CD4-positive, alpha-beta T cell treated with Interferon gamma for 1 hour (primary cell): ENCODE results near the gene DNM3.
"Not testable (repeated sequence)": the region's sequence is repeated elsewhere in the genome, so short reads cannot be mapped to it uniquely, and the experiment has no call there.

Experiments used
- DNase-seq: peaks from one replicate; pipeline ENCODE4 v3.0.0-alpha.2; 2020

Gene DNM3

GRCh38 chr1:172405912-172406311 lies 564.6 kb downstream of the DNM3 start:
- no peak for DNase-seq

DNA sequence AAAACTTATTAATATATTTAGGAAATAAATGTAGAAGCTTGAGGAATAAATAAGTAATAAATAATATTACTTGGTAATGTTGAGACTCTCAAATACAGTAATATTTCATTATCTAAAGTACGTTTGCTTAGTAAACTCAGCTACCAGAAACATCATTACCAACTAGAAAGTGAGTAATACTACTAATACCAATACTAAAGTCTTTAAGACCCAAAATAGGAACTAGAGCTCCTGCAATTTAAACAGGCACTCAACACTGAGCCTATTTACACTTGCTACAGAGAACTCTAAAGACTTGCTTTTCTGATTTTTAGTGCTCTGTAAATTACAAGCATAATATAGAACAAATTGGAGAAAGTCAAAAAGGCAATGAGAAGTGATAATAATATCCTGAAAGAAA lies 565.7 kb downstream of the DNM3 start:
- DNase-seq, result no peak

DNA sequence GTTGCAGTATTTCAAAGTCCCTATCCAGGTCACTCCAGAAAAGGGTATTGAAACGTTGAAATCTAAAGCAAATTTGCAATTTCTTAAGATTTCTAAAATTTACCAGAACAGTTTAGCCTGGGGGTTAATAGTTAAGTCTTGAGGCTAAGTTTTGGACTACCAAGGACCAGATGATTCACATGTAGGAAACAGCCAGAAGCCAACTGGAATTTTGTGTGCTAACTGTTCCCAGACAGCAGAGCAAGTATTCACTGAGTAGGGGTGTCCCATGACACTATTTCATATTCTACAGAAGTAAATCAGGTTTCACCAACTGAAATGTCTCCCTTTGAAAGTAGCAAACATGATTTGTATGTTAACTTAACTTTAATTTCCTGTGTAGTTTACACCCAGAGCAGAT lies 567.7 kb downstream of the DNM3 start:
- DNase-seq, result no peak

- DNase-seq, result no peak
These were observed 568.7 kb downstream of the DNM3 start for GRCh38 chr1:172410027-172410426.

- no peak for DNase-seq
These were observed 570.6 kb downstream of the DNM3 start for GRCh38 chr1:172411791-172412338.

DNA sequence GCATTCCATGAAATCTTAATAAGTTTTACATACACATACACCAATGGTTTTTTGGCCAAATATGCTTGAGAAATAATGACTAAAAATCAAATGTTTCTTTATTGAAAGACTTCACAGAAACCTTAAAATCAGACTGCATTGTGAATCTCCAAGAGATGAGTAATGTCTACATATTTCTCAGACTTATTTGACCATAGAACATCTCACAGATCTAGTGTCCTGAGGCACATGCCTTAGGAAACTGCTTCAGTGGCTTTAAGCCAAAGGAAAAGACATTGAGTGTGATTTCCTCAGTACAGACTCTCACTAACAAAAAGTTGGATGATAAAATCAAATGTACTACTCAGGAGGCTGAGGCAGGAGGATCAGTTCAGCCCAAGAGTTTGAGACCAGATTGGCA lies 573.0 kb downstream of the DNM3 start:
- no peak for DNase-seq

DNA sequence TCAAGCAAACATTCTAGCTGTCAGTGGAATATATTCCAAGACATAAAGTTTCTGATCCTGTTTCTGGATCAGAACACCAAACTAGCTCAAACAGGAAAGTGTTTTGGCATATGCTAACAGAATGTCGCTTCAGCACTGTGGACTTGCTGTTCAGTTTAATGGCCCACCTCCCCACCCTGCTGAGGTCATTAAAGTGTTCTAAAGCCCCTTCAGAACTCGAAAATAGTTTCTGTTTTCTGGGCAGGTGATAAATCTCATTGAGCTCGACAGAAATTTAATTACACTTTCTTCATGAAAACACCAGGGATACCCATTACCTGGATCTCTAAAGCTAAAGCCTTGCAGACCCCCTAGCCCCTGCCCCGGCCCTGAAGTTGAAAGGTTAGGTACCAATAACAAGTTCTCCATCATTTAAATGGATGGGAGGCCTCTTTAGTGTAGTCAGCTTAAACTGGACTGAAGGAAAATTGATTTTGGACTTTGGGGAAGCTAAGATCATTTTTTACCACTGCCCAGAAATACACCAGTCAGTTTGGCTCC lies 575.3 kb downstream of the DNM3 start:
- no peak for DNase-seq

GRCh38 chr1:172417557-172417956 lies 576.3 kb downstream of the DNM3 start:
- DNase-seq, result no peak

GRCh38 chr1:172420385-172420784 lies 579.1 kb downstream of the DNM3 start, which contains the start of gene C1orf105:
TSS of gene C1orf105 (plus strand) at chr1:172420685. CDS start at chr1:172420886, 201 bp downstream.
- DNase-seq, result no peak

GRCh38 chr1:172421974-172422604 lies 580.8 kb downstream of the DNM3 start:
- DNase-seq, result no peak

- no peak for DNase-seq
These were observed 582.0 kb downstream of the DNM3 start for GRCh38 chr1:172423336-172423735.

DNA sequence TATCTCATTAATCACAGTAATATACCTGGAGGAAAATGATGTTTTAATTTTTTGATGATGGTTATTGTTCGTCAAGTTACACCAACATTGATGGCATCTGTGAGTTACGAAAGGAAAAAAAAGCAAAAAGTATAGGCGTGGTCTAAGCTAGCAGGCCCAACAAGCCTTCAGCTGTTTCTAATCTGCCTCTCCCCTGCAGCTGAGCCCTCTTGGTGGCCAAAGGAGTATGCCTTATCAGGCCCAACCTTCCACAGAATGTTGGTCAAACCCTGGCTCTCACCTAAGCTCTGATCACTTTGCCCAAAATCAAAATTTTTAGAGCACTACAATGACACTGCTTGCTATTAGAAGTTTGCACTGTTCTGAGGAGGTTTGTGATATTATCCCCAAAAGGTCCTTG lies 584.0 kb downstream of the DNM3 start:
- no peak for DNase-seq

DNA sequence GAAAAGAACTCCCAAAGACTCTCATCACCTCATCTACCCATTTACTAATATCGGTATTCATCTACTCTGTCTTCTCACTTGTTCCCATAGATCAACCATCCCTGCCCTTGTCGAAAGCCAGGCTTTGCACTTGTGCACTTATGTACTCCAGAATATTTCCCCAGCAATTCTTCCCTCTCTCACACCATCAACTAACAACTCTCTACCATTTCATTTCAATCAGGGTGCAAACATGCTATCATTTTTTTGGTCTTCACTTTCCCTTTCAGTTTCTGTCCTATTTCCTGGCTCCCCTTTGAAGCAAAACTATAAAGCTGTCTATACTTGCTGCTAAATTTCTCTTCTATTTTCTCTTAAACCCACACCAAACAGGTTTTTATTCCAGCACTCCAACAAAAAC lies 585.9 kb downstream of the DNM3 start:
- DNase-seq, result no peak

- DNase-seq, result peak; percentile 9
These were observed 588.2 kb downstream of the DNM3 start for GRCh38 chr1:172429331-172430127.

GRCh38 chr1:172430128-172430454 lies 588.8 kb downstream of the DNM3 start:
- DNase-seq, result no peak

- DNase-seq, result no peak
These were observed 589.9 kb downstream of the DNM3 start for GRCh38 chr1:172431204-172431603.

DNA sequence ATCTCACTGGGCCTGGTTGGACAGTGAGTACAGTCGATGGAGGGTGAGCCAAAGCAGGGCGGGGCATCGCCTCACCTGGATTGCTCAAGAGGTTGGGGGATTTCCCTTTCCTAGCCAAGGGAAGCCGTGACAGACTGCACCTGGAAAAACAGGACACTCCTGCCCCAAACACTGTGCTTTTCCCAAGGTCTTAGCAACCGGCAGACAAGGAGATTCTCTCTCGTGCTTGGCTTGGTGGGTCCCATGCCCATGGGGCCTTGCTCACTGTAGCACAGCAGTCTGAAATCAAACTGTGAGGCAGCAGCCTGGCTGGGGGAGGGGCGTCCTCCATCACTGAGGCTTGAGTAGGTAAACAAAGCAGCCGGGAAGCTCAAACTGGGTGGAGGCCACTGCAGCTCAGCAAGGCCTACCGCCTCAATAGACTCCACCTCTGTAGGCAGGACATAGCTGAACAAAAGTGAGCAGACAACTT lies 590.5 kb downstream of the DNM3 start:
- DNase-seq, result no peak

DNA sequence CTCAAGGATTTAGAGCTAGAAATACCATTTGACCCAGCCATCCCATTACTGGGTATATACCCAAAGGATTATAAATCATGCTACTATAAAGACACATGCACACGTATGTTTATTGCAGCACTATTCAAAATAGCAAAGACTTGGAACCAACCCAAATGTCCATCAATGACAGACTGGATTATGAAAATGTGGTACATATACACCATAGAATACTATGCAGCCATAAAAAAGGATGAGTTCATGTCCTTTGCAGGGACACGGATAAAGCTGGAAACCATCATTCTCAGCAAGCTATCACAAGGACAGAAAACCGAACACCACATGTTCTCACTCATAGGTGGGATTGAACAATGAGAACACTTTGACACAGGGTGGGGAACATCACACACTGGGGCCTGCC lies 595.9 kb downstream of the DNM3 start:
- not testable (repeated sequence) for DNase-seq

DNA sequence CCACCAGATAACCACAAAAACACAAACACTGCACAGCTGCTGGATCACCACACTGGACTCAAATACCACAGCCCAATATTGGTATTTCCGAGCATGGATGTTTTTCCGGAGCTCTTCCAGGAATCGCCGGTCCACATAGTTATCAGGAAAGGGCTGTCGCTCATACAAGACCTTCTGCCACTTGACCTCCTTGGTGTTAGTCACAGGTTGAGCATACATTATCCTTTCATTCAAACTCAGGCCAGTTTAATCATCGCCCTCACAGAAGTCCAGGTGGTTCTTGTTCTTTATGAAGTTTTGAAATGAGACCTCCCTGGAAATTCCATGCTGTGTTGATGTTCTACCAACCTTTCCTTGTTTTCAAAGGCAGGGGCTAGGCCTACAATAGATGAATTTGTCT lies 601.1 kb downstream of the DNM3 start:
- no peak for DNase-seq

DNA sequence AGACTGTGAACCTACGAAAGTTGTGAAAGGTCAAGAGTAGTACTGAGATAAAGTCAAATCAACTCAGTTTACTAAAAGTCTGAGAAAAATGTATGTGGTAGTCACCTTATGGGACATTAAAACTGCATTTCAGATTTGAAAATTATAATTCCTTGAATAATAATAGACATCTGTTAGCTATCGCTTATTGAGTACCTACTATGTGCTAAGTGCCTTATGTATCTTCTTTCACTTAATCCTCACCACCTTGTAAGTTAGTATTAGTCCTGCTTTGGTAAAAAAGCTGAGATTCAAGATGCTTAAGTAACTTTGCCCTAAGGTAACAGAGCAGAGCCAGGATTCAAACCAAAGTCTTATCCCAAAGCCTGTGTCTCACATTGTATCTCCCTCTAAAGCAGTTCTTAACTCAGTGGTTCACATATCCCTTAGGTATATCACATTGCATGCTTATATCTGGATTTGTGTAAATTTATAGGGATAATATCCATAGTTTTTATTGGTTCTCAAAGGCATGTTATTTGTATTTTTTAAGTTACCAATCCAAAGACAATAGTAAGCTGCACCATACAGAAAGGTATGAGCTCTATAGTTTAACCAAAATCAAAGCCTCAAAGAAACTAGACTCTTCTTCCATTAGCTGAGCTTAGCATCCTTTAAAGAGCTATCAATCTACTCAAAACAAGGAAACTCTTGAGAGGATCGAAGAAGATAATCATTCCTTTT lies 601.7 kb downstream of the DNM3 start:
- DNase-seq, result no peak

- peak; percentile 88 for DNase-seq
These were observed 602.6 kb downstream of the DNM3 start, which contains the start of gene PIGC for GRCh38 chr1:172443666-172444453. TSS of gene PIGC (minus strand) at chr1:172444069. CDS start at chr1:172442622, 1,447 bp downstream.

DNA sequence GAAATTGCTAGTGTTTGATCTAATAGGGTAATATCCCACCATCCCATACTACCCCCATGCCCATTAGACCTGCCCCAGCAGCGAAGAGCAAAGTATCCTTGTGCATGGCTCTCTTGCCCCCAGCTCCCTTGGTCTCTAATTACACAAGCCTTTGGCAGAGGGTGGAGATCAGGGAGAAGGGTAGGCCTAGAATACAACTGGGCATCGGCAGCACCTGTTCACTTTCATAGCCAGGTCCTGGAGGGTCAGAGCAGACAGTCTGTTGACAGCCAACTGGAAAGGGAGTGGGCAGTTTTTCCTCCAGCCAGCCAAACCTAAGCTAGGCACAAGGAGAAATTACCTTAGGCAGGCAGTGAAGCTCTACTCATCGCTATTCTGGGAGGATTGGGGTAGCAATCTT lies 605.2 kb downstream of the DNM3 start:
- DNase-seq, result no peak
